Measurements from ENCODE around the gene PPP1R12B.

DNA sequence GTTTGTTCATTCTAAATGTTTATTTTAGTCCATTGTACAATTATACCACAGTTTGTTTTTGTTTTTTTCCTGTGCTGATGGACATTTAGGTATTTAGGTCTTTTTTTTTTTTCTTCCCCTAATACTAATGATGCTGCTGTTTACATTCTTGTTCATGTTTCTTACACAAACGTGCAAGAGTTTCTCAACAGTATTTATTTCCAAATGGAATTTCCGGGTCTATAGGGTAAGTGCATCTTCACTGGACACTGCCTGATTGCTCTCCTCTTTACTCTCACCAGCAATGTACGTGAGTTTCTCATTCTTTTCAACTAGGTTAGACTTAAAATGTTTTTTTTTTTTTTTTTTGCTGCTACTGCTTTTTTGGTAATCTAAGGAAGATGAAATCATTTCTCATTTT lies 122.7 kb downstream of the PPP1R12B start:
- TF ChIP-seq, protein P1, sequence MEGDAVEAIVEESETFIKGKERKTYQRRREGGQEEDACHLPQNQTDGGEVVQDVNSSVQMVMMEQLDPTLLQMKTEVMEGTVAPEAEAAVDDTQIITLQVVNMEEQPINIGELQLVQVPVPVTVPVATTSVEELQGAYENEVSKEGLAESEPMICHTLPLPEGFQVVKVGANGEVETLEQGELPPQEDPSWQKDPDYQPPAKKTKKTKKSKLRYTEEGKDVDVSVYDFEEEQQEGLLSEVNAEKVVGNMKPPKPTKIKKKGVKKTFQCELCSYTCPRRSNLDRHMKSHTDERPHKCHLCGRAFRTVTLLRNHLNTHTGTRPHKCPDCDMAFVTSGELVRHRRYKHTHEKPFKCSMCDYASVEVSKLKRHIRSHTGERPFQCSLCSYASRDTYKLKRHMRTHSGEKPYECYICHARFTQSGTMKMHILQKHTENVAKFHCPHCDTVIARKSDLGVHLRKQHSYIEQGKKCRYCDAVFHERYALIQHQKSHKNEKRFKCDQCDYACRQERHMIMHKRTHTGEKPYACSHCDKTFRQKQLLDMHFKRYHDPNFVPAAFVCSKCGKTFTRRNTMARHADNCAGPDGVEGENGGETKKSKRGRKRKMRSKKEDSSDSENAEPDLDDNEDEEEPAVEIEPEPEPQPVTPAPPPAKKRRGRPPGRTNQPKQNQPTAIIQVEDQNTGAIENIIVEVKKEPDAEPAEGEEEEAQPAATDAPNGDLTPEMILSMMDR (IDR thresholded peaks at IDR 0.05; ENCODE audit: poor library complexity) = no peak
- TF ChIP-seq EZH2 (IDR thresholded peaks at IDR 0.05; ENCODE audit: borderline replicate concordance) = no peak
